MM.1S (cell line): ENCODE measurements around the gene CLC.

Experiments
- CTCF ChIP-seq: fragments of 300-600 bp; sonication (generic); IDR thresholded peaks from 2 replicates; pipeline ENCODE4 v1.5.1; 2016; ENCODE audit warnings: antibody characterized with exemption, low read length, mixed read lengths
- EZH2 ChIP-seq: fragments of 300-600 bp; sonication (generic); optimal IDR thresholded peaks from 2 replicates; pipeline ENCODE3; 2017; ENCODE audit warnings: low read depth, mild to moderate bottlenecking, antibody characterized with exemption, low read length, mixed read lengths

- TF ChIP-seq EZH2 (no peak), CTCF (no peak)
Measured at GRCh38 chr19:39768334-39768733, 30.5 kb upstream of the CLC start.
